Sigmoid colon (tissue), 7 donors: ENCODE results near the gene HOXD11. TPM values are rescaled to one million over a fixed set of nuclear protein-coding genes. Genes with fewer than 3 reads are reported as not detected.
A peak's percentile ranks its signal among the peaks of the same experiment; 100 is the strongest.

ENCODE experiments used
- DNase-seq: peaks from one replicate; pipeline ENCODE4 v3.0.0-alpha.2; 2019
- H3K27ac ChIP-seq, 4 donors: fragments of 200-600 bp; sonication (generic); one replicate each; pipeline ENCODE4 v1.5.1; 2016 to 2019; ENCODE audit warnings: mild to moderate bottlenecking in 1 of 4
- H3K27me3 ChIP-seq, 3 donors: fragments of 200-600 bp; sonication (generic); one replicate each; pipeline ENCODE4 v1.5.1; 2019; ENCODE audit warnings: mild to moderate bottlenecking in 1 of 3
- H3K36me3 ChIP-seq, 4 donors: fragments of 200-600 bp; sonication (generic); one replicate each; pipeline ENCODE4 v1.5.1; 2016 to 2019
- H3K4me1 ChIP-seq, 4 donors: fragments of 200-600 bp; sonication (generic); one replicate each; pipeline ENCODE4 v1.5.1; 2017 to 2019
- H3K4me3 ChIP-seq, 4 donors: fragments of 200-600 bp; sonication (generic); one replicate each; pipeline ENCODE4 v1.5.1; 2017 to 2019; ENCODE audit warnings: mild to moderate bottlenecking in 2 of 4, moderate library complexity in 1 of 4
- H3K9me3 ChIP-seq, 4 donors: fragments of 200-600 bp in 3 of 4; sonication (generic) in 3 of 4; one replicate each; pipeline versions ENCODE4 v1.5.1 to v1.6.1; 2013 to 2019
- CTCF ChIP-seq, 4 experiments: fragments of 450-650 bp in 3 of 4; fragments of 200-600 bp in 1 of 4; IDR thresholded peaks; one replicate each; pipeline ENCODE4 v1.5.1; 2016 to 2019; ENCODE audit warnings: antibody characterized with exemption in 4 of 4, mild to moderate bottlenecking in 3 of 4, moderate library complexity in 2 of 4
- EP300 ChIP-seq, 4 donors: sonication (generic); formaldehyde crosslinking; IDR thresholded peaks; one replicate each; pipeline ENCODE4 v1.6.1; 2017; ENCODE audit warnings: antibody characterized with exemption in 4 of 4
- POLR2A ChIP-seq, 2 donors: fragments of 450-650 bp; IDR thresholded peaks; one replicate each; pipeline ENCODE4 v1.6.1; 2016; ENCODE audit warnings: antibody characterized with exemption in 2 of 2, mild to moderate bottlenecking in 2 of 2, moderate library complexity in 2 of 2
- POLR2AphosphoS5 ChIP-seq, 4 donors: sonication (generic); formaldehyde crosslinking; IDR thresholded peaks; one replicate each; pipeline ENCODE4 v1.6.1; 2017; ENCODE audit warnings: antibody characterized with exemption in 4 of 4
- WGBS, 2 donors: extraction: QIAGEN DNeasy Blood & Tissue Kit; methylation state at CpG; one replicate each; pipeline ENCODE4 v1.1.7; 2013; 5-methylcytosine and 5-hydroxymethylcytosine counted together
- intact Hi-C: fragments of 100-400 bp; cut with DNase I; formaldehyde crosslinking; loops from one replicate; pipeline ENCODE4 v1.15.1; 2023
- polyA plus RNA-seq, 3 donors: library from polyadenylated mRNA; stranded (reverse); fragments of 200-250 nt; gene quantifications; one replicate each; pipeline ENCODE4 v1.2.3, GENCODE V29; 2013
- total RNA-seq, 4 donors: library from RNA; depleted of rRNA; stranded (reverse); fragments of >200 nt; gene quantifications; one replicate each; pipeline ENCODE4 v1.1.0, GENCODE V29; 2016
- donor health status: healthy with polysubstance abuse.
- donor health status: Bipolar disorder and iron deficiency.
- donor health status: healthy.

Gene HOXD11
- total and polyA plus RNA-seq, 7 donors = 0.69 to 39.3 (median 18.3) TPM

GRCh38 chr2:176090862-176091261, 16.2 kb upstream of the HOXD11 start:
- Histone ChIP-seq H3K27me3 (peaks cover 2 to 94% (median 26%) of the 10 kb centered on the region in 3 donors), H3K9me3 (no peaks in the 10 kb centered on the region), H3K4me1 (peaks cover 0 to 55% (median 43%) of the 10 kb centered on the region in 4 donors), H3K27ac (peak overlapping the region in 3 of 4 donors; percentile 92 to 96 (median 94)), H3K4me3 (no peak overlapping the region), H3K36me3 (no peaks in the 10 kb centered on the region)
- TF ChIP-seq POLR2AphosphoS5 (IDR thresholded peaks at IDR 0.05) = no peak
- DNase-seq = no peak
- 33 to 43% methylated on average over 5 of the region's 5 CpGs for WGBS, 2 donors
- intact Hi-C loops = loop anchor here (5.0 kb wide), 1 partner anchor 909 kb away; the partner anchor contains the start of gene ATP5MC3

- Histone ChIP-seq H3K36me3 (no peaks in the 10 kb centered on the region), H3K27ac (peak overlapping the region in 3 of 4 donors; percentile 92 to 96 (median 94)), H3K27me3 (peaks cover 0 to 94% (median 21%) of the 10 kb centered on the region in 3 donors), H3K4me3 (peak overlapping the region; percentile 66 to 70 (median 68)), H3K4me1 (peaks cover 0 to 53% (median 42%) of the 10 kb centered on the region in 4 donors), H3K9me3 (no peaks in the 10 kb centered on the region)
- no peak for DNase-seq
- intact Hi-C loops = loop anchor here (5.0 kb wide), 1 partner anchor 909 kb away; the partner anchor contains the start of gene ATP5MC3
- no peak for TF ChIP-seq EP300 (IDR thresholded peaks at IDR 0.05)
- TF ChIP-seq POLR2A (IDR thresholded peaks at IDR 0.05) = peak; percentile 6 to 13
- TF ChIP-seq POLR2AphosphoS5 (IDR thresholded peaks at IDR 0.05) = no peak
- no peak for TF ChIP-seq CTCF (IDR thresholded peaks at IDR 0.05)
- 22 to 28% methylated on average over 31 of the region's 31 CpGs for WGBS, 2 donors
Observed at GRCh38 chr2:176091329-176092258, 15.5 kb upstream of the HOXD11 start.

GRCh38 chr2:176092270-176093144, 14.6 kb upstream of the HOXD11 start, which contains the start of gene HOXD13:
TSS of gene HOXD13 (plus strand) at chr2:176092721. CDS start at chr2:176092891, 170 bp downstream.
- intact Hi-C loops = loop anchor here (5.0 kb wide), 1 partner anchor 910 kb away; the partner anchor contains the start of gene ATP5MC3
- H3K36me3 ChIP-seq = no peaks in the 10 kb centered on the region
- TF ChIP-seq POLR2A (IDR thresholded peaks at IDR 0.05) (peak; percentile 77 to 93), POLR2AphosphoS5 (IDR thresholded peaks at IDR 0.05) (peak; percentile 98 to 99 (median 98)), CTCF (IDR thresholded peaks at IDR 0.05) (no peak)
- peak within 1 kb of the TSS; percentile 66 to 70 (median 68) for H3K4me3 ChIP-seq
- DNase-seq = peak; percentile 95
- WGBS, 2 donors = 2% methylated on average over 95 of the region's 95 CpGs
- peaks cover 0 to 94% (median 28%) of the 10 kb centered on the region in 3 donors for H3K27me3 ChIP-seq
- peaks cover 0 to 54% (median 46%) of the 10 kb centered on the region in 4 donors for H3K4me1 ChIP-seq
- no peaks in the 10 kb centered on the region for H3K9me3 ChIP-seq
- H3K27ac ChIP-seq = peak within 1 kb of the TSS in 3 of 4 donors; percentile 92 to 96 (median 94)

- TF ChIP-seq CTCF (IDR thresholded peaks at IDR 0.05) (no peak), POLR2AphosphoS5 (IDR thresholded peaks at IDR 0.05) (peak in 2 of 4 donors; percentile 67 to 77), EP300 (IDR thresholded peaks at IDR 0.05) (no peak), POLR2A (IDR thresholded peaks at IDR 0.05) (no peak)
- intact Hi-C loops = loop anchor here (5.0 kb wide), 1 partner anchor 911 kb away; the partner anchor contains the start of gene ATP5MC3
- Histone ChIP-seq H3K4me1 (peaks cover 0 to 52% (median 44%) of the 10 kb centered on the region in 4 donors), H3K27me3 (peaks cover 0 to 94% (median 26%) of the 10 kb centered on the region in 3 donors), H3K4me3 (peak overlapping the region; percentile 66 to 70 (median 68)), H3K27ac (peak overlapping the region in 3 of 4 donors; percentile 92 to 96 (median 94)), H3K36me3 (no peaks in the 10 kb centered on the region), H3K9me3 (no peaks in the 10 kb centered on the region)
- no peak for DNase-seq
- 5% methylated on average over 53 of the region's 53 CpGs for WGBS, 2 donors
Observed at GRCh38 chr2:176093145-176093897, 13.8 kb upstream of the HOXD11 start.
